RKO (cell line): Measurements from ENCODE around the gene AMOTL1.
A peak's percentile ranks its signal among the peaks of the same experiment; 100 is the strongest.

Experiments used
- DNase-seq: peaks from one replicate; pipeline ENCODE4 v3.0.0-alpha.2; 2016; ENCODE audit warnings: low spot score

Gene AMOTL1

GRCh38 chr11:94768602-94769541, 716 bp downstream of the AMOTL1 start:
- no peak for DNase-seq

DNA sequence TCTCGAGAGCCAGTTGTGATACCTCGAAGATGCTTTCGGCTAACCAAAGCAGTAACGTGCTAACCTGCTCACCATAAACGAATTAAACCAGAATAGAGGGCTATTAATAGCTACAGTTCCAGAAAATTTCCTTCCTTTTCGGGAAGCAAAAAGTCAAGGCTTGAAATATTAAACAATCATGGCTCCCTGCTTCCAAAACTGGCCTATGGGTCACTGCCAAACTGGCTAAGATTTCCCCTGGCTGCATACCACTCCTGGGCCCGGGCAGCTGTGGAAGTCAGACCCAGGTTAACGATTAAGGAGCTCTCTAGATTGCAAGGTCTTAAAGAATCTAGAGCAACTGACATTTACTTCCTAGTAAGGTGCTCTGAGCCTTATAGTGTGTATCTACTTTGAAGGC, 1.7 kb downstream of the AMOTL1 start:
- no peak for DNase-seq

DNA sequence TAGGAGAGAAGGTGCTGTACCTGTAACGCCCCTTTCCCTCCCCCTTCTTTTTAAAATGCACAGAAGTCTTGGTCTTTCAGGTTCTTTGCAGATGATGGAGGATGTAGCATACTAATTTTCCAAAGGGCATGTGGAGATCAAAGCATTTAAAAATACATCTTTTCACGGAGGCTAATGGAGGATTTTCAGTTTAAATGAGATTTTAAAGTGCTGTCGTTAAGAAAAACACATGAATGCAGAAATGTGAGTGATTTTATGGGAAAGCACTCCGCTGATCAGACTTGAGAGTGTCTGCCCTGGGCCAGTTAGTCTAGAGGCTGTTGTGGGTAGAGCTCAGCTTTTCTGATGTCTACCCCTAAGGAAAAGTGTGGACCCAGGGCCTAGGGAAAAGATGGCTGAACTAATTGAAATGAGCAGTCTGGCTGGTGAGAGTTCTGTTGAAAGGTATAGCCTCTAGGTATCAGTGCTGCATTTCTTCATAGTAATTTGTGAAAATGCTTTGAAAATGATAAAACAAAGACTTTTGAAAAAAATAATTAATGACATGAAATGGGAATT, 2.5 kb downstream of the AMOTL1 start:
- DNase-seq, result no peak

GRCh38 chr11:94771390-94771789, 3.2 kb downstream of the AMOTL1 start:
- DNase-seq, result no peak

GRCh38 chr11:94771951-94772350, 3.8 kb downstream of the AMOTL1 start:
- DNase-seq, result no peak

DNA sequence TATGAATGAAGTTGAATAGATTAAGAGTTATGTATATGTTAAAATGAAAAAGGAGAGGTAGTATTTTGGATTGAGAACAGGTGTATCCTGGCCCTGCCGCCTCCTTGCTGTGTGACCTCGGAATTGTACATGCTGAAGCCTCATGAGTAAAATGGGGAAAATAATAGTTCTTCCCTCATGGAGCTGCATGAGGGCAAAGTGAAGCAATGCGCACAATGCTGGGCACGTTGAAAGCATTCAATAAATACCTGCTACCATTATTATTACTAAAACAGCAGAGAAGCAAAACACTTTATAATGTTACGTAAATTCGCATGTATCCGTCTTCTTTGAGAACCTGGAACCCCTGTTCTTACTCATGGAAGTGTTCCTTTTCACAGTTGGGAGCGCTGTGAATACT, 5.7 kb downstream of the AMOTL1 start:
- no peak for DNase-seq

- DNase-seq, result no peak
Measured at GRCh38 chr11:94774345-94774744, 6.2 kb downstream of the AMOTL1 start.

- DNase-seq, result no peak
Measured at GRCh38 chr11:94775567-94776327, 7.6 kb downstream of the AMOTL1 start.

GRCh38 chr11:94776351-94777321, 8.5 kb downstream of the AMOTL1 start:
- DNase-seq, result no peak

DNA sequence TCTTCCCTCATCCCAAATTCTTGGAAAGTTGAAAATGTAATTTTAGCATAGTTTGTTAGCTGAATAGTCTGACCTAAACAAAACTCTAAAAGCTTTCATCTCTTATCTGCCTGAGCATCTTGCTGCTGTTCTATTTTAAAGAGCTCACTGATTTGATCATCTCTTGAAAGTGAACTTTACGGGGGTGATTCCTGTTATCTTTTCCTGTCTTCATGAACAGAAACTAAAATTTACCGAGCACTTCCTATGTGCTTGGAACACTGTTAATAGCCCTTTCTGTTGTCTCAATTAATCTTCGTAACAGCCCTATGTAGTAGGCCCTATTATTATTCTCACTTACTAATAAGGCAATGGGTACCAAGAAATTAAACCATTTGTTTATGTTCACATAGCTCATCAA, 12.3 kb downstream of the AMOTL1 start:
- no peak for DNase-seq

- no peak for DNase-seq
Measured at GRCh38 chr11:94781837-94782236, 13.7 kb downstream of the AMOTL1 start.

GRCh38 chr11:94782446-94782845, 14.3 kb downstream of the AMOTL1 start:
- no peak for DNase-seq

DNA sequence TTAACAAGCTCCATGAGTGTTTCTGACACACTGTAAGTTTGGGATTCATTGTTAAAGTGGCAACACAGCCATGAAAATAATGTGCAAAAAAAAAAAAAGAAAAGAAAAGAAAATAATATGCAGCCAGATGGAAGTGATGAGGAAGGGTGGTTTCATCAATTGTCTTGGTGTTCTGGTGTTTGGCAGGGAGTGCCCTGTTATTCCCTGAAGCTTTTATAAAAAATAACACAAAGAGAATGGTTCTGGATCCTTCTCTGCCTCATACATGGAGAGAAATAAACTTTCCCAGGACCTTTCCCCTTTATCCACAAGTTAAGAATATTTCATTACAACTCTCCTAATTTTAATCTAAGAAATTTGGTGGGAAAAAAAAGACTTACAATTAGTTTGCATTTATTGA, 16.7 kb downstream of the AMOTL1 start:
- DNase-seq, result no peak

- DNase-seq, result no peak
Measured at GRCh38 chr11:94785509-94785908, 17.4 kb downstream of the AMOTL1 start.

GRCh38 chr11:94786264-94787126, 18.3 kb downstream of the AMOTL1 start:
- peak; percentile 60 for DNase-seq

DNA sequence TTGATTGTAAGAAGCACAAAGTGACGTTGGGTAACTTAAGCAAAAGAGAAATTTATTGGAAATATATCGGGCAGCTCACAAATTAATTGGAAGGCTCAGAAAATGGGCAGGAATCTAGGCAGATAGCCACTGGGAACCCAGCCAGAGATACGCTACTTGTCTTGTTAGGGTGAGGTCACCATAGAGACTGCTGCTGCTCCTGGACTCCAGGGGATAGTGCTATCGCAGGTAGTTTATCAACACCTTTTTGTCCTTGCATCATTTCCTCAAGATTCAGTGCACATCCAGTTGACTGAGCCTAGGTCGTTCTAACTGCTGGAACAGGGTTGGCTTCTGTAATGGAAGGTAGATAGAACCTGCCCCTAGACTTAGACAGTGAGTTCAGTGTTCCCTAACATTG, 19.6 kb downstream of the AMOTL1 start:
- DNase-seq, result no peak

DNA sequence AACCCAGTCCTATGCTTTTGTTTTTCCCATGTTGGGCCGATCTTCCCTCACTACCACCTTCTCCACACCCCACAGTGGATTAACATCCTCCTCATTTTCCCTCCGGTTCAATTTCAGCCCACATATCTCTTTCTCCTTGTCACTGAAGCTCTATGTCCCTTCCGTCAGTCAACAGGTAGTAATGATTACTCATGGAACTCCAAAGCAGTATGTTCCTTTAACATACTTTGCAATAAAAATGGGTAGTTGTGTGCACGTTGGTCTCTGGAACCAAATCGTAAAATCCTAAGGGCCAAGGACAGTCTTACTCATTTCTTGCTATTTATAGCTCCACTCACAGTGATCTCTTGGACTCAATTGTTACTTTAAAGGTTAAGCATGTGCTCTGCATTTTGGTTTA, 20.2 kb downstream of the AMOTL1 start:
- DNase-seq, result no peak

GRCh38 chr11:94790197-94790596, 22.0 kb downstream of the AMOTL1 start:
- no peak for DNase-seq

DNA sequence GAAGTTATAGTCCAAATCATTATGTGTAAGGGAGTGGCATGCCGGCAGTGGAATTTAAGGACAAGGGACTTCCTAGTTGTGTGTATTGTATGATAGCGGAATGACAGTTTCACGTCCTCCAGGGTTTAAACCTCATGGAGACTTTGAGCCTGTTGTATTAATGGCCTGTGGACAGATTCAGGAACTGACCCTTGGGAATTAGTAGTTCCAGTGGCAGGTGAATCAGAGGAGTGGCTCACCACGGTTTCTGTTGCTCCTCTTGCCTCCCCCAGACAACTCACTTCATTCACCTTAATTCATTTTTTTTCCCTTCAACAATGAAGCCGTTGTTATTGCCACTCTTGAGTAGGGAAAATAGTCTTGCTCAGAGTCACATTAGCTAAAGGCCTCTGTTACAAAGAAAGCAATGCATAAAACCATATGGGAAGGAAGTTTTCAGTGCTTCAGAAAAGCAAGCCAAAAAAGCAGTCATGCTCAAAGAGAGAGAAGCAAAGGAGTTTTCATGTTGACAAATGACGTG, 22.6 kb downstream of the AMOTL1 start:
- DNase-seq, result no peak

GRCh38 chr11:94791216-94791889, 23.2 kb downstream of the AMOTL1 start:
- no peak for DNase-seq
